ENCODE measurements around the gene GPALPP1.
"Not testable (repeated sequence)": the region's sequence is repeated elsewhere in the genome, so short reads cannot be mapped to it uniquely, and the experiment has no call there.

GPALPP1 gene

DNA sequence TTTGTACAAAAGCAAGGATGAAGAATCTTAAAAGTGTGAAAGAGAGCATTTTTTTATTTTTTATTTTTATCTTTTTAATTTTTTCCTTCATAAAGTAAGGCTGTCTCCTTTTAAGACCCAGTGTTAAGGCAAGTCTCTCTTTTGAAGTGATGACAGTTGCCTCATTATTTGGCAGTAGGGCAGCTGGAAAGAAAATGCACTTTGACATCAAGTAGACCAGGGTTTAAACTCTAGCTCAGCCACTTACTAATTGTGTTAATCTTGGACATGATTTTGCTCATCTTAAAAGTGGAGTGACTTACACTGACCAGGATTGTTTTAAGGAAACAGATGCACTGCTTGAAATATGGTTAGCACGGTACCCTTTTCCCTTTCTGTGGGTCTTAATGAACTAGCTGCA lies 18.5 kb downstream of the GPALPP1 start:
- no peak for DNase-seq

DNA sequence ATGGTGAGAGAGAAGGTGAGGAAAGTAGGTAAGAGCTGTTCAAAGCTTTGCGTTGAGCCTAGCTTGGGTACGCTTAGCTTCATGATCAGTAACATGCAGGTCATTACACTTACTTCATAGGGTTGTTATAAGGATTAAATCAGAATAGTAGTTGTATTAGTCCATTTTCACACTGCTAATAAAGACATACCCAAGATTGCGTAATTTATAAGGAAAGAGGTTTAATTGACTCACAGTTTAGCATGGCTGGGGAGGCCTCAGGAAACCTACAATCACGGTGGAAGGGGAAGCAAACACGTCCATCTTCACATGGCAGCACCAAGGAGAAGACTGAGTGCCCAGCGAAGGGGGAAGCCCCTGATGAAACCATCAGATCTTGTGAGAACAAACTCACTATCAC lies 21.9 kb downstream of the GPALPP1 start:
- no peak for DNase-seq

DNA sequence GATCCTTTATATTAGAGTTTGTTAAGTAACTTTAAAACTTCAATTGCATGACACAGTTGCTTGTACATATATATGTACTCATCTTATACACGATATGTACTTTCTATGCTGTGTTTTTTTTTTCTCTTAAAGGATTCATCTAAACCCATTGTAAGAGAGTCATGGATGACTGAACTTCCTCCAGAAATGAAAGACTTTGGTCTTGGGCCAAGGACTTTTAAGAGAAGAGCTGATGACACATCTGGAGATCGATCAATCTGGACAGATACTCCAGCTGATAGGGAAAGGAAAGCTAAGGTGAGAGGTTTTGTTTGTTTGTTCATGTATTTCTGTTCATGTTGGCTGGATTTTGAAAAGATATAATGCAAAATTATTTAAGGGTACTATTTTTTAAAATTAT lies 26.0 kb downstream of the GPALPP1 start:
- peak; percentile 2 for DNase-seq

DNA sequence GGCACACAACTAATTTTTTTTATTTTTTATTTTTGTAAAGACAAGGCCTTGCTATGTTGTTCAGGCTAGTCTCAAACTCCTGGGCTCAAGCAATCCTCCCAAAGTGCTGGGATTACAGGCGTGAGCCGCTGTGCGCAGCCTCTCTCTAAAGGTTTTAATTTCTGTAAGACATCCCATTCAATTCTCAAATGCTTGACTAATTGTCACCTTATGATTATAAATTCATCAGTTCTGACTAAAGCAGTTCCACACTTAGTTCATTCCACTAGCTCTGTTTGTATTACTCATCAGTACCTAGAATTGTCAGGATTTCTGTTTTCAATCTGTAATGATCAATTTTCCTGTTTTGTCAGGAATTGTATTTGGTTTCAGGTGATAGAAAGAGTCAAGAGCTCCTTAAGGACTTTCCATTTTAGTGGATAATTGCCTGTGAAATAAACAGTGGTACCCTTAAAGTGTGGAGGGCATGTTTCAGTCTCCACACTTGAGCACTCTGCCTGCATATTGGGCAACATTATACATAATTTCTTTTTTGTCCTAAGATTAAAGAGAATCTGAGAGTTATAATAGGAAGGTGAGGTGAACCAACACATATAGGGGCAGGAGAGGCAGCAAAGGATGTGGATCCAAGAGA lies 27.6 kb downstream of the GPALPP1 start:
- no peak for DNase-seq

DNA sequence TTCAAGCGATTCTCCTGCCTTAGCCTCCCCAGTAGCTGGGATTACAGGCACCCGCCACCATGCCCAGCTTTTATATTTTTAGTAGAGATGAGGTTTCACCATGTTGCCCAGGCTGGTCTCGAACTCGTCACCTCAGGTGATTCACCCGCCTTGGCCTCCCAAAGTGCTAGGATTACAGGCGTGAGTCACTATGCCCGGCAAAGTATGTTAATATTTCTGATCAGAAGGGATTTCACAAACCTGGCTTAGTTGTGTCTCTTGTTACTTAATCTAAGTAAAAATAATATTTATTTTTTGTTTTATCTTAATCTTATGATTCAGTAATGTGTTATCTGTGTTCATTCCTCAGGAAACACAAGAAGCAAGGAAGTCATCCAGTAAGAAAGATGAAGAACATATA lies 30.6 kb downstream of the GPALPP1 start:
- not testable (repeated sequence) for DNase-seq

DNA sequence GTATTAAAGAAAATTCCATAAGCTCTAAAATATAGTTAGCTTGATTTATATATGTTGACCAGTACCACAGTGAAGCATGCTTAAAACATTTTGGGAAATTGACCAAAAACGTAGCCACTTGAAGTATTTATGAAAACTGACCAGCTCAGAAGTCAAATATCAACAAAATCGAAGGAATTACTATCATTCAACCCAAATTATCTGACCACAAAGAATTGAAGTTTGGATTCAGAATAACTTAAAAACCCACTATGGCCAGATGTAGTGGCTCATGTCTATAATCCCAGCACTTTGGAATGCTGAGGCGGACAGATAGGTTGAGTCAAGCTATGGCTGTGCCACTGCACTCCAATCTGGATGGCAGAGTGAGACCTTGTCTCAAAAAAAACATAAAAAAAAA lies 31.9 kb downstream of the GPALPP1 start:
- DNase-seq = no peak

DNA sequence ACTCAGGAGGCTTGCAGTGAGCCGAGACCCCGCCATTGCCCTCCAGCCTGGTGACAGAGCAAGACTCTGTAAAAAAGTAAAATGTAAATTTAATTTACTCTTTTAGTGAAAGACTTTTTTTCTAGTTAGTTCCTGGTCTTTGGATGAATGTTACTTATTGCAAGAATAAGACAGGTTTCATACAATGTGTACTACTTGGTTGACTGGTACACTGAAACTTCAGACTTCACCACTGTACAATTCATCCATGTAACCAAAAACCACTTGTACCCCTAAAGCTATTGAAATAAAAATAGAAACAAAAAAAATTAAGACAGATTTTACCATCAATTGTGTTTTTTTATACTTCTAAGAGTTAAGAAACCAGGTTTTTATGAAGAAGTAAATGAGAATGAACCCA lies 35.5 kb downstream of the GPALPP1 start:
- no peak for DNase-seq

DNA sequence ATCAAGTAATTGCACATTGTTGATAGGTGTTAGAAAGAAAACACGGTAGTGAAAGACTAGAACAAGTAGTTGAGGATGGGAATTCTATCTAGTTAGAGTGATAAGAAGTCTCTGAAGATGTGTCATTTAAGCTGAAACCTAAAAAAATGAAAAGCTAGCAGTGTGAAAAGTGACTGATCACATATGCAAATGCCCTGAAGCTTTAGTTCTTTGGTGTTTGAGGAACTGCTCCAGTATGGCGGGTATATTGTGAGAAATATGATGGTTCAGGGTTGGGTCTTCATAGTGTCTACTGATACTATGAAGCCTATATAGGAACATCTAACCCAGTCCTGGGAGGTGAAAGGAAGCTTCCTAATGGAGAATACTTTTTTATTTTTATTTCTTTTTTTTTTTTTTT lies 45.0 kb downstream of the GPALPP1 start:
- no peak for DNase-seq

DNA sequence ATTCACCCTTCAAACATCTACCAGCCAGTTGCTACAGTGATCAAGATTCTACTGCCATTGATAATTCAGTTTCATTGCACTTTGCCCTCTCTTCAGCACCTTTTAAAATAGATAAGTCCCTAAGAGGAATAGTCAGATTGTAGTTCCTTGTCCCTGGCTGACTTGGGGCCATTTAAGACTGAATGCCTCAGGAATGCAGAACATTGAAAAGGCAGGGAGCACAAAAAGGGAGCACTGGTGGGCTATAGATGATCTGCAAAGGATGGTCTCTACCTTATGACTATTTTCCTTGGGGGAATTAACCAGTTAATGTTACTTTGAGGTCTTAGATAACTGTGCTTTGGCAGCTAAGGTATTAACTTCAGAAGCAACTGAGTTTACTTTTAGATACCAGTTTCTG lies 46.9 kb downstream of the GPALPP1 start:
- DNase-seq = no peak

DNA sequence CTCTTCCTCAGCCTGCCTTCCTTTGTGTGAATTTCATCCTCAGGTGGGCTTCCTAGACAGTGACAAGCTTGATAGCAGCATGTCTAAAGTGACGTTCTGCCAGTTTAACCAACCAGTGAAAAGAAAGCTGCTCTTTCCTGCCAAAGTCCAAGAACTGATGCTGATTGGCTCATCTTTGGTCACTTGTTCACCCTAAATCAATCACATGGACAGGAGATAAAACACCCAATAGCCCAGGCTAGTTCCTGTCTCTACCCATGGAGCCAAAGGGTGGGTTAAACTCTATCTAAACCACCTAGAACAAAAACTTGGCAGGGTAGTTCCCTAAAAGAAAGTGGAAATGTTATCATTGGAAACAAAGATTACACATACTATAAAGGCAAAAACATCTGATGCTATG lies 50.8 kb downstream of the GPALPP1 start:
- DNase-seq = no peak

DNA sequence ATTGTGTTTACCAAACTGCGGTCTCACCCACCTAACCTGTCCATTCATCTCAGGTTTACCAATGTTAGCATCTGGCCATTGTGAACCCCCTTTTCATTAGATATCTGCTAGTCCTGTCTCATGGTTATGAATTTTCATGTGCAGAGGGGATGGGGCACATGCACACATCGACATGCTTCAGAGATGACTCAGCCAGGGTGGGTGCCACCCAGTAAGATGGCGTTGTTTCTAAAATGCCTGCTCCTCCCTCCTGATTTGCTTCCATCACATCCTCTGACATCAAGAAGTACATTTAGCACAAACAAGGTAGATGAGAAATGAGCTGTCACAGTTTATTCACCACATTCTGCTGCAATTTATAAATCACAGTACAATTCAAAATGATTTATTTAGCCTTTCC lies 51.3 kb downstream of the GPALPP1 start:
- no peak for DNase-seq

DNA sequence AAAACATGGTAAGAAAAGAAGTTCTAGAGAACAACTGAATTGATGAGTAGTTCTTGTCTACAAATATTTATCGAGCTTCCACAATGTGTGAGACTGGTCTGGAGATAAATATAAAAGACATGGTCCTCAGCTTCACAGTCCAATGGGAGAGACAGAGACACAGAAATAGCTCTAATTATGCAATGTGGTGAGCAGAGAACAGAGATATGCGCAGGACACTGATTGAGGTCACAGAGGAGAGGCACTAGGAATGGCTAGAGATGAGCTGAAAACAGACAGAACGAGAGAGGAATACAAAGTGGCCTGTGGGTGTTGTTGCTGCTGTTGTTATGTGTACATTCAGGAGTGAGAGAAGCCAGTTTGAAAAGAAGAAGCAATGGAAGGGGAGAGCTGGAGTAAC lies 53.2 kb downstream of the GPALPP1 start:
- DNase-seq = no peak

DNA sequence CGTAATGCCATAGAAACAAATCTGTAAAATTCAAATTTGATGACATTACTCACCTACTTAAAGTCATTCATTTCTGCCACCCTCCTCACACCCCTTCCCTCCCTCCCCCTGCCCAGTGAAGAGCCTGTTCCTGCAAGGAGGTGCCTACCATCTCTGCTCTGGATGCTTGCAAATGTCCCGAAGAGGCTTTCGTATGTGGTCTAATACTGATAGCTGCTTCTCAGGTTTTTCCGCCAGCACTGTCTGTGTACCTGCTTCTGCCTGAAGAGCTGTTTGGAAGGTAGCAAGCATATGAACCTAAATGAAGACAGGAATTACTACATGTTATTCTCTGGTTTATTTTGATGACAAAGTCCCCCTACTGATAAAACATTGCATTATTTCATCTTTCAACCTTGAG lies 57.1 kb downstream of the GPALPP1 start:
- no peak for DNase-seq

DNA sequence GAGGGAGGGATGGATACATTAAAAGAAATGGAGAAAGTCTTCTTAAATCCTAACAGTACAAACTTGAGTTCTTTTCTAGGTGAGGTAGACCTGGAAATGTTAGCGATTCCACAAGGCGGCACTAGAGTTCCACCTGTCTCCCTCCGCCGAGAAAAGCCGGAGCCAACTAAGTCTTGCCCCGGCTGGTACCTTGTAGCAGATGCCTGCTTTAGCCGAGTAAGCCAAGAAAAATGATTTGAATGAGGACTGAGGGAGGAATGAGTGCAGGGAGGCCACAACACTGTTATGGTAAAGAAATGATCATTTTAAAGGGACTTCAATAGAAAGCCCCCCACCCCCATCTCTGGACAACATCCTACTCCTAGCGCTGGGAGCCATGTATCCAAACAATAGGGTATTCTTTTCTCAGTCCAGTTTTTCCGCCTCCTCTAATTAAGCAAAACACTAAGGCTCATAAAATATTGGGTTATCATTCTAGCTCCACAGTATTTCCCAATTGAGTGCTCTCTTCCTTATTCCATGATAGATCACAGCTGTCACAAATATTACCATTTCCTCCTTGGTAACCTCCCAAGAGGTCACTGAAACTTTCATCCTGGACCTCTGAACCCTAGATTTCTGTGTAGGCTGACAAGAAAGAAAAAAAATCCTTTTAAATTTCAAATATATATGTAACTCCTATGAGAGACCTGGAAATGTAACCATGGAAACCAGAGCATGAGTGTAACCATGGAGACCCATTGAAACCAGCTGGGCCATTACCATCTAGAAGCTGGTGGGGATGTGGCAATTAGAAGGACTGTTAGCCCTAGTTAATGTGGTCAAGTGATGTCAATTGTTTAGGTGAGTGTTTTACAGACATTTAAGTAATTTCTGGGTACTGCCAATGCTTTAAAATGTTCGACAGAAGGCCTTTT lies 58.3 kb downstream of the GPALPP1 start:
- peak; percentile 25 for DNase-seq

DNA sequence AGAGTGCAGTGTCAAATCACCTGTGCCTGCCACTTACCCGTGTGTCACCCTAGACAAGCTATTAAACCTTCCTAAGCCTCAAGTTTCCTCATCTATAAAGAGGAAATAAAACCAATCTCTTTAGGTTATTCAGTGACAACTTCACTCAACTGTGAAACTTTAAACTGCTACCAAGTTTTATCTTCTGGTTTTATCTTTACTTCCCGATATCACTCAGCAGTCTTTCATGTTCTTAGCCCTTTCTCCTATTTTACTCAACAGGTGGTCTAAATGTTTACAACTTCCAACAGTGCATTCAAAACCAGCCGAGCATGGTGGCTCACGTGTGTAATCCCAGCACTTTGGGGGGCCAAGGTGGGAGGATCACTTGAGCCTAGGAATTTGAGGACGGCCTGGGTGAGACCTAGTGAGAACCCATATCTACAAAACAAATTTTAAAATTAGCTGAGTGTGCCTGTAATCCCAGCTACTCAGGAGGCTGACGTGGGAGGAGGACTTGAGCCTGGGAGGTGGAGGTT lies 59.6 kb downstream of the GPALPP1 start:
- no peak for DNase-seq

DNA sequence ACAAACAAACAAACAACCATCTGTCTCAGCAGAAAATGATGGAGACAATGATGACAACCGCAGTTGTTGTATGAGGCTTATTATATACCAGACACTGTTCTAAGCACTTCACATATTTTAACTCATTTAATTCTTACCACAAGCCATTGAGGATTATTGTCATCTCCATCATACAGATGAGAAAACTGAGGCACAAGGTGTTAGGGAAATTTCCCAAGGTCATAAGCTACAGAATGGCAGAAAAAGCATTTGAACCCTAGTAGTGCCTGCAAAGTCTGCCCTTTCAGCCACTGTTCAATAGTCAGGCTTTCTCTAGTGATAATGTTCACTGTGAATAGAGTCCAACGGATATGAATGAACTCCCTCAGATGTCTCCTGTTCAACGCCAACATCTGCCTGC lies 60.1 kb downstream of the GPALPP1 start:
- no peak for DNase-seq

DNA sequence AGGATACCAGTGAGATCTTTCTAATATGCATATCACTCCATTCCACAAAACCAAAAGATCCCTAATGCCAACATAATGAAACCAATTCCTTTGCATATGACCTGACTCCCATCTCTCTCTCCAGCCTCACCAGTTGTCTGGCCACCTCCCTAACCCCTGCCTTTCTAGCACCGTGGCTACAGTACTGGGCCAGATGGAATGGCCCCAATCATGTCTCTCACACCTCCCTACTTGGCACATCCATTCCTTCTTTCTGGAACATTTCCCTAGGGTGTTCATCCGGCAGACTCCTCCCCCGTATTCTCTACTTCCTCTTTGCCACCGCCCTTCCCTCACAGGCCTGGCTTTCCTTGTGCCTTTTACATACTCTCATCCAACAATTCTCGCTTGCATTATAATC lies 62.0 kb downstream of the GPALPP1 start:
- no peak for DNase-seq

DNA sequence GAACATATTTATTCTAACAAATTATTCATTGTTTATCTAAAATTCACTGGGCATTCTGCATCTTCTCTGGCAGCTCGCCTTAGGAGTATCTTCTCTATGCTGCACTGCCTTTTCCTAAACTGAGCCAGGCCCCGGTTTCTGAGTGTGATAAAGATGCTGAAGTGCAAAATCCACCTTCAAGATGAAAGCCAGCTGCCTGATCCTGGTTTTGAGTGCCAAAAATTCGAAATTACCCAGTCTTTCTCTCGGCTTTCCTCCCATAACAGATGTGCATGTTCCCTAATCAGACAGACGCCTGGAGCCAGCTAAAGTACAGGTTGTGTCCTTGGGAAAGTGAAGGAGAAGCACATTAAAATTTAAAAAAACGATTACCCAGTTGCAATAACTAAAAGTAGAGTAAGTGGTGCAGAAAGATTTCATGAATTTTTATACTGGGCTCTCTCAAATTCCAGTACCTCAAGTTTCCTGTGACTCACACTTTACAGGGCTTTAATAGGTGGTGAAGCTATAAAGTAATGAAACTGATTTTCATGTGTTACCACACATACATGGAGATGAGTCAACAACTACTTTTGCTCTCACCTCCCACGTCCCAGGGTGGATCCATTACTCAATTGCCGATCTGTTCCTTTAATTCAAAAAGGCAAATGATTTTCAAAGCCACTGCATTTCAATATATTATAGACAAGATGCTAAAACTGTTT lies 66.0 kb downstream of the GPALPP1 start:
- DNase-seq = no peak

DNA sequence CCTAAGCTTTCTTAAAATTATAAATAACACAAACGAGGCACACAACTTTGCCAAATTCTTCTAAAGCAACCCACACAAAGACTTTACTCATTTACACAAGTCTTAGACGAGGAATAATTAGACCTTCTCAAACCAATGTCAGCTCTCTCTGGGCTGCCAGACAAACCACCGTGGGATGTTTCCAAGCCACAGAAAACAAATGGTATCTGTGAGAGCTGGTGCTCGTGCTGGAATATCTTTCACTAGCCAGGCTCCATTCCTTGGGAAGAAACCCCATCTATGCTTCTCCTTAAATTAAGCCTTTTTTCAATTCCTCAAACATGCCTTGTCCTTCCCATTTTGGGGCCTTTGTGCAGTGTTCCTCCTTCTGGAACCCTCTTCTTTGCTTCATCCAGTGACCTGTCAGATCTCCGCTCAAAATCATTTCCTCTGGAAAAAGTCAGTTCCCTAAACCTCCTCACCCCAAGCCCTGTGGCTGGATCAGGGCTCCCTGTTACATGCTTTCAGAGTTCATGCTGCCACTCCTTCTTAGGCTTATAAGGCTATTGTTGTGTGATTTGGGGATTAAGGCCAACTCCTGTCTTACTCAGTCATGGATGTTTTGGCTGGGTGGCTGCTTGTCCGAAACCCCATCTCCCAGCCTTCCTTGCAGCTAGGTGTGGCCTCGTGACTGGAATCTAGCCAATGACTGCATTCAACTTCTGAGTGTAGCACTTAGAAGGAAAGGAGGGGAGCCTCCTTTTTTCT lies 66.7 kb downstream of the GPALPP1 start:
- no peak for DNase-seq

DNA sequence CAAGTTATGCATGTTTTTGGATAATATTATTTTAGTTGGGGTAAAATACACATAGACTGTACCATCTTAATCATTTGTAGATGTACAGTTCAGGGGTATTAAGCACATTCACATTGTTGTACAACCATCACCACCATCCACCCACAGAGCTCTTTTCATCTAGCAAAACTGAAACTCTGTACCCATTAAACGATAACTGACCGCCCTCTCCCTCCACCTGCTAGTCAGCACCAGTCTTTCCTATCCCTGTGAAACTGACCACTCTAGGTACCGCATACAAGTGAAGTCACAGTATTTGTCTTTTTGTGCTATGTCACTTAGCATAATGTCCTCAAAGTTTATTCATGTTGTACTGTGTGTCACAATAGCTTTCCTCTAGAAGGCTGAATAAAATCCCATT lies 70.7 kb downstream of the GPALPP1 start:
- no peak for DNase-seq

DNA sequence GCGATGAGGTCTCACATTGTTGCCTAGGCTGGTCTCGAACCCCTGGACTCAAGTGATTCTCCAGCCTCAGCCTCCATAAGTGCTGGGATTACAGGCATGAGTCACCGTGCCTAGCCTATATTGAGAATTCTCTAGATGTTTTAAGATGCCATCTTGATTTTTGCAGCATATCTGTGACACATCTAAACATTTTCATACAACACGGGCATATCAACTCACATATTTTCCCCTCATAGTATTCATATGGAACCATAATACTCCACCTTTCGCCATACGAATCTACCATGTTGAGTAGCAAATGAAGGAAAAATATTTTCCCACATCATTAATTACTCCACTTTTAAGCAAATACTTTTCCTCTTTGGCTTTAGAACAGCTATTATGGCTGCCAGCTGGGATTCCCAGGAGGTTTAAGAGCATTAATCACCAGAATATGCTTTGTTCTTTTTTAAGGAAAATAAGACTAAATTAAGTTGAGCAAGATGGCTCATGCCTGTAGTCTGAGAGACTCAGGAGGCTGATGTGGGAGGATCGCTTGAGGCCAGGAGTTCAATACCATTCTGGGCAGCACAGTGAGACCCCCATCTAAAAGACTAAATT lies 74.0 kb downstream of the GPALPP1 start:
- no peak for DNase-seq

DNA sequence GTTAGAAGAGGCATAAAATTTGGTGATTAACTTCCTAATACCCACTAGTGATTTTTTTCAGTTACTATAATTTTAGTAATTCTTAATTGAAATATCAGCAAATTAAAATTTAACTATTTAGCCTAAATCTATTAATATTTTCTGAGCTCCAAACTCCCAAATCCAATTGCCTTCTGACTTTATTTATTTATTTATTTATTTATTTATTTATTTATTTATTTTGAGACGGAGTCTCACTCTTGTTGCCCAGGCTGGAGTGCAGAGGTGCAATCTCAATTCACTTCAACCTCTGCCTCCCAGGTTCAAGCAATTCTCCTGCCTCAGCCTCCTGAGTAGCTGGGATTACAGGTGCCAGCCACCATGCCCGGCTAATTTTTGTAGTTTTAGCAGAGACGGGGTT lies 74.6 kb downstream of the GPALPP1 start:
- not testable (repeated sequence) for DNase-seq

DNA sequence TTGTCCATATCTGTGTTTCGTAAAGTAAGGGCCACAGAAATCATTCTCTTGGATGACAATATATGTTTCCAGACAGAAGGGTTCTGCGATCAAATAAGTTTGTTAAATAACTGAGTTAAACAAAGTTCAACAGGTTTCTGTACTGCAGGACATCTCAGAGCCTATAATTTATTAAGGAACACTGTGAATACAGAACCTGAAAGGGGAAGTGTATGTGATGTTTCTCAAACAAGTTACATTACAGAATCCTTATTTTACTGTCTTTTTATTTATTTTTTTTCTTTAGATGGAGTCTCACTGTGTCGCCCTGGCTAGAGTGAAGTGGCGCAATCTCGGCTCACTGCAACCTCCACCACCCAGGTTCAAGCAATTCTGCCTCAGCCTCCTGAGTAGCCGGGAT lies 75.6 kb downstream of the GPALPP1 start:
- DNase-seq = no peak
